NCI-H1930 (cell line): Measurements from ENCODE around the gene RALY.

Experiments used
- DNase-seq, 2 experiments: peaks; one replicate each; lab custom pipeline; 2025; lab: John Stamatoyannopoulos, UW

The RALY gene

GRCh38 chr20:34082232-34082887, 88.6 kb downstream of the RALY start:
- DNase-seq, result no peak

DNA sequence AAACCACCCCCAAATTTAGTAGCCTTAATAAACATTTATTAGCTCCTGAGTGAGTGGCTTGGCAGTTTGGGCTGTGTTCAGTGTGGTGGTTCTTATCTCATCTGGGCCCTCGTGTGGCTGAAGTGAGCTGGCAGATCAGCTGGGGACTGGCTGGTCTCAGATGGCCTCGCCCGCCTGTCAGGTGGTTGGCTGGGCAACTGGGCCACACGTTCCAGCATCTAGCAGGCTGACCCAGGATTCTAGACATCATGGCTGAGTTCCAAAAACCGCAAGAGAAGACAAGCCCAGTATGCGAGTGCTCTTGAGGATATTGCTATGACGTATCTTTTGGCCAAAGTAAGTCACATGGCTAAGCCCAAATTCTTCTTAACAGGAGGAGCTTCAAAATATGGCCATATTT, 89.4 kb downstream of the RALY start:
- DNase-seq, result no peak

- no peak for DNase-seq
Measured at GRCh38 chr20:34083781-34084180, 90.1 kb downstream of the RALY start.

- DNase-seq, result no peak
Measured at GRCh38 chr20:34084227-34084923, 90.7 kb downstream of the RALY start.

DNA sequence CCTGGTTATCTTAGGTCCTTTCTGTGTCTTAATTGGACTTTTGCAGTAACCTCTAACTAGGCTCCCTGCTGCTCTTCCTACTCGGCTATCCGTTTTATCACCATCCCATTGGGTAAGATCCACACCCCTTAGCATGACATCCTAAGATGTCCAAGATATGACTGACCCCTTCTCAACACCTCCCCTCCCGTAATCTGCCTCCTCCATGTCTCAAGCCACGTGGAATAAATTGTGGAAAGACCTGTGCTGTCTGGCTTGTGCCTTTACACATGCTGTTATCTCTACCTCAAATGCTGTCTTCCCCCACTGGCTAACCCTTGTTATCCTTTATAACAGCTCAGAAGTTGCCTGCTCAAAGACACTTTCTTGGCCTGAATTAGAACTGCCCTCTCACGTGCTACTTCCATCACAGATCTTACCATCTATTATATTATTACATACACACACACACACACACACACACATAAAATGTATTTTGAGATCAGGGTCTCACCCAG, 91.9 kb downstream of the RALY start:
- no peak for DNase-seq

- DNase-seq, result no peak
Measured at GRCh38 chr20:34088305-34089174, 94.8 kb downstream of the RALY start.

DNA sequence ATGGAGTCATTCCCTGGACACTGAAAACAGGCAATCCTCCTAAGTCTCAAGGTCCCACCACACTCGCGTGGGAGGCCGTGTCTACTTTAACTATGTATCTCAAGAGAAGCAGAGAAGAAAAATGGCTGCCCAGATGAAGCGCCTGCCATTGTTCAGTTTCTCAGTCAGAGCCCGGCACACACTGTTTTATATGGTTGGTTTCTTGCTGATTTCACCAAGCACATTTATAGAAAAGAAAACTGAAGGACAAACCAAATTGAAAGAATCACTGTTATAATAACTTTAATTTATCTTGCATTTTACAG, 95.4 kb downstream of the RALY start:
- DNase-seq, result no peak

- no peak for DNase-seq
Measured at GRCh38 chr20:34089655-34090345, 96.1 kb downstream of the RALY start.

GRCh38 chr20:34090645-34091044, 96.9 kb downstream of the RALY start:
- DNase-seq, result no peak

GRCh38 chr20:34091637-34092200, 98.0 kb downstream of the RALY start:
- no peak for DNase-seq

- no peak for DNase-seq
Measured at GRCh38 chr20:34093895-34094294, 100.2 kb downstream of the RALY start.

- DNase-seq, result no peak
Measured at GRCh38 chr20:34095825-34096224, 102.1 kb downstream of the RALY start.

DNA sequence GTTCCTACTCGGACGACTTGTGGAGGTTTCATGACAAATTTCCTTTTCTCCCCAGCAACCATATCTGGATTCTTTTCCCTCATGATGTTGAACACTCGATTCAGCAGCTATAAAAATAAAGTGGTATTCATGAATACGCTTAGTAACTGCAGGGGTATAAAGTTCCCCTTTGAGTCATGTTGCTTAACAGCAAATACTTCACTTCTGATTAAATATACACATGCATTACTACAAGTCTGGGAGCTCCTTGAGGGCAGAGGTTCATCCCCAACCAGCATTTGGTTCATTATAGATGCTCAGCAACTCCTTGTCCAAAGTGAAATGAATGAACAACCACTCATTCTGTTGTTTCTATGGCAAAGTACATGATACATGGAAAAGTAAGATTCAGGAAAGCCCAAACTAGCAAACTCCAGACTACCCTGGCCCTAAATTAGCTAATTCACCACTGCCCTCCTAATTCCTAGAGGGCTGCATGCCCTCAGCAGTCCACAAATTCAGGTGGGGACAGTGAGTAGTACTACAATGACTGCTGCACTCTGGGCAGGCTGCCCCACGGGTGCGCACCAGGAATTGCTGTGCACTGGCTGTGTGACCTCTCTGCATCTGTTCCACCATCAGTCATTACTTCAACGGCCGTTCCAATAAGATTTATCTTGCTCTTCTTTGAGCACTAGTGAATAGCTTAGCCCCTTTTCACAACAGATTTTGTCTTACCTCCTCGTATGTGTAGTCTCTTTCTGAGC, 103.2 kb downstream of the RALY start:
- DNase-seq, result no peak

GRCh38 chr20:34098570-34098969, 104.9 kb downstream of the RALY start:
- no peak for DNase-seq

GRCh38 chr20:34099675-34100074, 106.0 kb downstream of the RALY start:
- DNase-seq, result no peak

- DNase-seq, result no peak
Measured at GRCh38 chr20:34100576-34100975, 106.9 kb downstream of the RALY start.

GRCh38 chr20:34102342-34102741, 108.6 kb downstream of the RALY start:
- no peak for DNase-seq

DNA sequence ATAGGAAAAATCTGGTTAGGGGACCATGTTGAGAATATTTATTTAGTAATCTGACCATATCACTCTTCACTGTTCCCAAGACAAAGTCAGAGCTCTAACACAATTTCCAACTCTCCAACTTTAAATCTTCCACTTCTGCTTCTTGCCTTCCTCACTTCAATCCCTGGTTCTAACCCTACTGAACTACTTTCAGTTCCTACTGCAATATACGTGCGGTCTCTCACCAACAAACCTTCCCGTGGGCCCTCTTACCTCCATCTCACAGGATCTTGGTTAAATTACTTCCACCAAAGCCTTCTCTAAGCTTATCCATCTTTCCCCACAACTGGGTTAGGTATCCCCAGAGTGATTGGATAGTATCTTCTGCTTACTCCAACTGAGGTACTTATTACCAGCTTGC, 110.3 kb downstream of the RALY start:
- no peak for DNase-seq

DNA sequence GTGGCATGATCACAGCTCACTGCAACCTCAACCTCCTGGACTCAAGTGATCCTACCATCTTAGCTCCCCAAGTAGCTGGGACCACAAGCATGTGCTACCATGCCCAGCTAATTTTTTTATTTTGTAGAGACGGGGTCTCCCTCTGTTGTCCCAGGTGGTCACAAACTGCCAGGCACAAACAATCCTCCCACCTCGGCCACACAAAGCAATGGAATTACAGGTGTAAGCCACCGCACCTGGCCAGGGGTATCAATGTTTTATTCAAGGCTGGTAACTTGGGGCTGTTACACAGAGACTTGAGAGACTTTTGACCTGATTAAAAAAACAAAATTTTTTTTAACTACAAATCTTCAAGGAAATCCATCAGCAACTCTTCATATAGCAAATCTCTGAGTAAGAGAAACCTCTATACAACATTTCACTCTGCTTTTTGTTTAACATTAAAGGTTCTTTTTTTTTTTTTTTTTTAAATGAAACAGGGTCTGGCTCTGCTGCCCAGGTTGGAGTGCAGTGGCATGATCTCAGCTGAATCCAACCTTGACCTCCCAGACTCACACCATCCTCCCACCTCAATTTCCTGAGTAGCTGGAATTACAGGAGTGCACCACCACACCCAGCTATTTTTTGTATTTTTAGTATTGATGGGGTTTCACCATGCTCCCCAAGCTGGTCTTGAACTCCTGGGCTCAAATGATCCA, 112.4 kb downstream of the RALY start:
- DNase-seq, result no peak

DNA sequence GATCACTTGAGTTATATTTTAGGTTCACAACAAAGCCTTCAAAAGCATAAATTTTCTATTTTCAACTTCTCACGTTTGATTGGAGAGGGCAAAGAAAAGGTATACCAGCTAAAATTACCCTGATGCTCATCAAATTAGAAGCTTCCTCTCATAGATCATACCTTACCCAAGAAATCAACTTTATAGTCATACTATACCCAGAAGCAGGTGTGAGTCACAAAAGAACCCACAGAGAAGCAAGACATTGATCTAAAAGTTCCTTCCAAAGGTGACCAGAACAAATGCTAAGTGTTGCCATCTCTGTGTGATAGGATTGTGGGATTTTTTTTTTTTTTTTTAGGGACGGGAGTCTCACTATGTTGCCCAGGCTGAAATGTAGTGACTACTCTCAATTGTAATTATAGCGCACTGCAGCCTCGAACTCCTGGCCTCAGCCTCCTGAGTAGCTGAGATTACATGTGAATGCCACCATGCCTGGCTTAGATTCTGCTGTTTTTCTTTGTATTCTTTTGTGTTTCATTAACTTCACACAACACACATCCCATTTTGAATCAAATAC, 115.0 kb downstream of the RALY start:
- DNase-seq, result no peak
